Lower leg skin (tissue), 4 donors: ENCODE measurements around the gene DDC. TPM values are rescaled to one million over a fixed set of nuclear protein-coding genes. Genes with fewer than 3 reads are reported as not detected.
"Not testable (repeated sequence)": the region's sequence is repeated elsewhere in the genome, so short reads cannot be mapped to it uniquely, and the experiment has no call there.

Source experiments
- DNase-seq, 2 donors: peaks; one replicate each; pipeline ENCODE4 v3.0.0-alpha.2; 2019; ENCODE audit warnings: low spot score in 2 of 2
- H3K4me3 ChIP-seq: fragments of 200-600 bp; sonication (generic); 2 replicates; pipeline ENCODE4 v1.5.1; 2017; ENCODE audit warnings: mild to moderate bottlenecking, low read depth; ENCODE audit not compliant: poor library complexity, severe bottlenecking
- POLR2A ChIP-seq, 2 donors: fragments of 450-650 bp; IDR thresholded peaks; one replicate each; pipeline ENCODE4 v1.6.1; 2016 to 2017; ENCODE audit warnings: antibody characterized with exemption in 2 of 2, mild to moderate bottlenecking in 1 of 2, moderate library complexity in 1 of 2
- WGBS, 2 donors: methylation state at CpG; one replicate each; pipeline ENCODE4 v1.1.5; 2018; 5-methylcytosine and 5-hydroxymethylcytosine counted together
- intact Hi-C: fragments of 100-400 bp; cut with DNase I; formaldehyde crosslinking; loops from one replicate; pipeline ENCODE4 v1.15.0; 2023; ENCODE audit warnings: low total_unique reads
- total RNA-seq, 4 donors: library from RNA; depleted of rRNA; stranded (reverse); fragments of >200 nt; gene quantifications; one replicate each; pipeline ENCODE4 v1.1.0, GENCODE V29; 2016
- TF ChIP-seq, protein P1 (sequence below), 3 donors: fragments of 450-650 bp; IDR thresholded peaks; one replicate each; pipeline ENCODE4 v1.5.1; 2016; ENCODE audit warnings: antibody characterized with exemption in 3 of 3, mild to moderate bottlenecking in 3 of 3, moderate library complexity in 2 of 3

Gene DDC
- total RNA-seq, 4 donors from 2014 or later = 1.2 TPM; not detected in 3

DNA sequence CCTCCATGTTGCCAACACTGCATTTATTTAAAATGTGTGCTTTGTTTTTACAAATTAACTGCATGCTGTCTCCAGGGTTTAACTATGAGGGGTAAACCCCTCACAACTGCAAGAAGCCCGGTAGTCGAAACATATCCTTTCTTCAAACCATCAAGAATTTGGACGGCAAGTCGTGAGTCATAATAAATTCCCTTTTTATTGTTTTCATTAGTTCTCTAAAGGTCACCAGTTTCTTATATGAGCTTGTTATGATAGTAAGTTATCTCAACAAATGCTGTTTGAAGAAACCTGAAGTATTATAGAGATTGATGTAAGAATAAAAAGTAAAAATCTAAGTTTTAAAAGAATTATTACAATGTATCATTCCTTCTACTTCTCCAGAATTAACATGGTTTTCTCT lies 102.8 kb downstream of the DDC start:
- no peak overlapping the region for H3K4me3 ChIP-seq
- WGBS, 2 donors = 79 to 83% methylated on average over 4 of the region's 4 CpGs
- intact Hi-C loops = no loop called here
- TF ChIP-seq, protein P1, sequence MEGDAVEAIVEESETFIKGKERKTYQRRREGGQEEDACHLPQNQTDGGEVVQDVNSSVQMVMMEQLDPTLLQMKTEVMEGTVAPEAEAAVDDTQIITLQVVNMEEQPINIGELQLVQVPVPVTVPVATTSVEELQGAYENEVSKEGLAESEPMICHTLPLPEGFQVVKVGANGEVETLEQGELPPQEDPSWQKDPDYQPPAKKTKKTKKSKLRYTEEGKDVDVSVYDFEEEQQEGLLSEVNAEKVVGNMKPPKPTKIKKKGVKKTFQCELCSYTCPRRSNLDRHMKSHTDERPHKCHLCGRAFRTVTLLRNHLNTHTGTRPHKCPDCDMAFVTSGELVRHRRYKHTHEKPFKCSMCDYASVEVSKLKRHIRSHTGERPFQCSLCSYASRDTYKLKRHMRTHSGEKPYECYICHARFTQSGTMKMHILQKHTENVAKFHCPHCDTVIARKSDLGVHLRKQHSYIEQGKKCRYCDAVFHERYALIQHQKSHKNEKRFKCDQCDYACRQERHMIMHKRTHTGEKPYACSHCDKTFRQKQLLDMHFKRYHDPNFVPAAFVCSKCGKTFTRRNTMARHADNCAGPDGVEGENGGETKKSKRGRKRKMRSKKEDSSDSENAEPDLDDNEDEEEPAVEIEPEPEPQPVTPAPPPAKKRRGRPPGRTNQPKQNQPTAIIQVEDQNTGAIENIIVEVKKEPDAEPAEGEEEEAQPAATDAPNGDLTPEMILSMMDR (IDR thresholded peaks at IDR 0.05) = no peak
- no peak for TF ChIP-seq POLR2A (IDR thresholded peaks at IDR 0.05)
- no peak for DNase-seq

DNA sequence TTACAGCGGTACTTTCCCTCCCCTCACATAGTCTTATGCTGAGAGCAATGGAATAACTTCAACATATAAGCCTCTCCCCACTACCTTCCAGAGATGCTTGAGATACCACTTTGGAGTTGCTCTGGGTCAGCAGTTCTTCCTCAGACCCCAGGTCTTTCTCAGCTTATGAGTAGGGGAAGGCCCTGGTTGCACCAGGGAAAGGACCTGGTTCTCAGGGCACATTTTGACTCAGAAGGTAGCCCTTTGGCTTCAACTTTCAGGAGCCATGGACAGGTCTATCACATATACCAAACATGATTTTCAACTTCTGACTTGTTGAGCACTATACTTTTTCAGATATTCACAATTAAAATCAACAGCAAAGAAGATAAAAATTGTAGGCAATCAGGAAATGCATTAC lies 103.5 kb downstream of the DDC start:
- intact Hi-C loops = no loop called here
- 100% methylated on average over 1 of the region's 1 CpG for WGBS, 2 donors
- no peak overlapping the region for H3K4me3 ChIP-seq
- DNase-seq = no peak
- no peak for TF ChIP-seq POLR2A (IDR thresholded peaks at IDR 0.05)
- TF ChIP-seq, protein P1 (IDR thresholded peaks at IDR 0.05) = no peak

DNA sequence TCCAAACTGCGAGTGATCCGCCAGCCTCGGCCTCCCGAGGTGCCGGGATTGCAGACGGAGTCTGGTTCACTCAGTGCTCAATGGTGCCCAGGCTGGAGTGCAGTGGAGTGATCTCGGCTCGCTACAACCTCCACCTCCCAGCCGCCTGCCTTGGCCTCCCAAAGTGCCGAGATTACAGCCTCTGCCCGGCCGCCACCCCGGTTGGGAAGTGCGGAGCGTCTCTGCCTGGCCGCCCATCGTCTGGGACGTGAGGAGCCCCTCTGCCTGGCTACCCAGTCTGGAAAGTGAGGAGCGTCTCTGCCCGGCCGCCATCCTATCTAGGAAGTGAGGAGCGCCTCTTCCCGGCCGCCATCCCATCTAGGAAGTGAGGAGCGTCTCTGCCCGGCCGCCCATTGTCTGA lies 106.0 kb downstream of the DDC start:
- H3K4me3 ChIP-seq, DNase-seq, intact Hi-C loops: not testable (repeated sequence)
- 97 to 100% methylated on average over 8 to 15 of the region's 27 CpGs for WGBS, 2 donors

DNA sequence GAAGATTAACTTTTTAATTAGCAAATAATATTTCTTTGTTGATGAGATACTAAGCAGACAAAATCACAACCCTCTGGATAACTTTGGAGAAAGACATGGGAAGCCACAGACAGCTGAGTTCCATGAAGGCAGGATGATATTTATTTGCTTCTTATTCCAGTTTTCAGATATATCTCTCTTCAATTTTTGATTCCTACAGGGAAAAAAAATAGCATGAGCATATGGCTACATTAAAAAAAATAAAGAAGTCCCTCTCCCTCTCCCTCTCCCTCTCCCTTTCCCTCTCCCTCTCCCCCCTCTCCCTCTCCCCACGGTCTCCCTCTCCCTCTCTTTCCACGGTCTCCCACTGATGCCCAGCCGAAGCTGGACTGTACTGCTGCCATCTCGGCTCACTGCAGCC lies 106.6 kb downstream of the DDC start:
- WGBS, 2 donors = 87 to 89% methylated on average over 4 of the region's 4 CpGs
- H3K4me3 ChIP-seq, intact Hi-C loops, DNase-seq: not testable (repeated sequence)

DNA sequence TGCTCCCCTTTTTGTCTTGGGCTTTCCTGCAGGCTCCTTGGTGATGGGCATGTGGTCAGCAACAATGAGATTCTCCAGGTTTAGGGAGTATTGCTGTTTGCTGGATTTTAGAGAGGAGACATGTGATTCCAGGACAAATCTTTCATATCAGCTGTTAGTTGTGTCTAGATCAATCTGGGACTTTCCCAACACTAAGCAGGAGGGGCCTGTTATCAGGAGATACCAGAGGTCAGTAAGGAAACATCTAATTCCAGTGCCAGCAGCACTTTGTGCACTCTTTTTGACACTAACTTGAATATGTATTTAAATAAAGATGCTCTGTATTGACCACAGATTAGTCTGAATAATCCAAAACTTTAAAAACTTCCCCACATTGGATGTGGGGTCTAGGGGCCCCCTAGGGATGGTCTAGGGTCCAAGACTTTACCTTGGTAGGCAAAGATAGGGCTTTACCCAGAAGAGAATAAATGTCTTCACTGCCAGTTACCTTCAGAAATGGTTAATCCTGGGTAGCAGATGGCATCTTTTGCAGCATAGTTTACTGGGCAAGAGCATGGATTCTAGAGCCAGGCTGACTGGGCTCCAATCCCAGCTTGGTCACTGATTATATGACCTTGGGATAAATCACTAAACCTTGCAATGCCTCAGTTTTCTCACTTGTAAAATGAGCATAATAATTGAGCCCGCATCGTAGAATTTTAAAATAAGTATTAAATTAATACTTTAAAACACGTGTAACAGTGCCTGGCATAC lies 108.7 kb downstream of the DDC start:
- no peak for DNase-seq
- no peak for TF ChIP-seq POLR2A (IDR thresholded peaks at IDR 0.05)
- TF ChIP-seq, protein P1 (IDR thresholded peaks at IDR 0.05) = no peak
- WGBS, 2 donors = 76 to 77% methylated on average over 3 of the region's 3 CpGs
- H3K4me3 ChIP-seq = no peak overlapping the region
- intact Hi-C loops = no loop called here

DNA sequence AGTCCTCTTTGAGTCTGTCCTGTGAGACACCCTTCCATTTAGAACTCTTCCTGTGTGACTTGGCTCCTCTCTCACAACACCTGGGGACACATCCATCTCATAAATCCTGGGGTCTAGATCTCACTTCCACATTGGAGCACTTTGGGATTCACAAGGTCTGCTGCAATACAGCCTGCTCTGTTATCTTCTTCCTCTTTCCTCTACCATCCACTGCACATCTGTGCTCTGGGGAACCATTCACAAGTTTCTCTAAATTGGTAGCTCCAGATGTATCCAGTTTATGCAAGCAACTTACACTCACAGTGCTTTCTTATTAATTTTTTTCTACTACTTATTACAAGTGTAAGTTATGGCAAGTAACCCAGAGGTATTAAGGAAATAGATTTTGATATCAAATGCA lies 109.5 kb downstream of the DDC start:
- intact Hi-C loops = no loop called here

More for the DNA sequence above, 109.5 kb downstream of the DDC start:
- no peak for DNase-seq
- TF ChIP-seq, protein P1 (IDR thresholded peaks at IDR 0.05) = no peak
- no peak for TF ChIP-seq POLR2A (IDR thresholded peaks at IDR 0.05)
- no peak overlapping the region for H3K4me3 ChIP-seq
